Measurements from ENCODE around the gene TNF. TPM values are rescaled to one million over a fixed set of nuclear protein-coding genes. Genes with fewer than 3 reads are reported as not detected.

The TNF gene
- total and polyA plus RNA-seq, 2 of the 13 experiments (the other 11 are each of a cell fraction or from before 2014, with no cell fraction given) = not detected

GRCh38 chr6:31580807-31581433 is 5.6 kb downstream of the TNF start (continued):
- TF ChIP-seq PAWR (CRISPR knock-in tag; IDR thresholded peaks at IDR 0.05; ENCODE audit: borderline replicate concordance) = no peak
- no peak for TF ChIP-seq HNF1B (CRISPR knock-in tag; IDR thresholded peaks at IDR 0.05)
- no peak for TF ChIP-seq PTBP1 (IDR thresholded peaks at IDR 0.05; ENCODE audit: low read depth, low read length, poor library complexity, severe bottlenecking)
- 0 out of 2 replicates have a peak, but pooled peaks have one; percentile 10 for TF ChIP-seq RFXANK (CRISPR knock-in tag; IDR thresholded peaks at IDR 0.05)
- peak; percentile 40; the same call in 1 of the 2 replicates for TF ChIP-seq RNF2 (conservative IDR thresholded peaks at IDR 0.05; ENCODE audit: low read depth)
- TF ChIP-seq ZBTB40 (IDR thresholded peaks at IDR 0.05) = no peak
- peak; percentile 43; the same call in 1 of the 2 replicates for TF ChIP-seq ZBTB40 (CRISPR knock-in tag; IDR thresholded peaks at IDR 0.05)
- TF ChIP-seq ZNF619 (CRISPR knock-in tag; IDR thresholded peaks at IDR 0.05) = no peak
- TF ChIP-seq NONO (IDR thresholded peaks at IDR 0.05) = no peak
- peak; percentile 82 for TF ChIP-seq NONO (CRISPR knock-in tag; conservative IDR thresholded peaks at IDR 0.05)
- peak; percentile 71; the same call in 1 of the 2 replicates for TF ChIP-seq ZNF501 (CRISPR knock-in tag; IDR thresholded peaks at IDR 0.05)
- no peak for TF ChIP-seq ZNF276 (CRISPR knock-in tag; IDR thresholded peaks at IDR 0.05; ENCODE audit: low read depth)
- TF ChIP-seq ERF (CRISPR knock-in tag; IDR thresholded peaks at IDR 0.05) = peak; percentile 90; the same call in 1 of the 2 replicates
- TF ChIP-seq MXD1 (CRISPR knock-in tag; IDR thresholded peaks at IDR 0.05) = peak; percentile 75; the same call in 1 of the 2 replicates
- no peak for TF ChIP-seq XBP1 (CRISPR knock-in tag; IDR thresholded peaks at IDR 0.05)
- no peak; the same call in 1 of the 2 replicates for TF ChIP-seq ZBTB3 (CRISPR knock-in tag; IDR thresholded peaks at IDR 0.05; ENCODE audit: borderline replicate concordance, low read depth)
- peak; percentile 68 for TF ChIP-seq CBX1 (IDR thresholded peaks at IDR 0.05; ENCODE audit: low read depth)
- peak; percentile 34 for TF ChIP-seq SKI (IDR thresholded peaks at IDR 0.05; ENCODE audit: partially characterized antibody)
